Stimulated activated CD8-positive, alpha-beta memory T cell treated with anti-CD3 and anti-CD28 coated beads, Interleukin-15, amount 100 ng/mL, for 24 hours (primary cell): ENCODE results near the gene HOXB4.

Source experiments
- DNase-seq: peaks from one replicate; pipeline ENCODE4 v3.0.0-alpha.2; 2020; ENCODE audit warnings: low read depth

HOXB4 gene

DNA sequence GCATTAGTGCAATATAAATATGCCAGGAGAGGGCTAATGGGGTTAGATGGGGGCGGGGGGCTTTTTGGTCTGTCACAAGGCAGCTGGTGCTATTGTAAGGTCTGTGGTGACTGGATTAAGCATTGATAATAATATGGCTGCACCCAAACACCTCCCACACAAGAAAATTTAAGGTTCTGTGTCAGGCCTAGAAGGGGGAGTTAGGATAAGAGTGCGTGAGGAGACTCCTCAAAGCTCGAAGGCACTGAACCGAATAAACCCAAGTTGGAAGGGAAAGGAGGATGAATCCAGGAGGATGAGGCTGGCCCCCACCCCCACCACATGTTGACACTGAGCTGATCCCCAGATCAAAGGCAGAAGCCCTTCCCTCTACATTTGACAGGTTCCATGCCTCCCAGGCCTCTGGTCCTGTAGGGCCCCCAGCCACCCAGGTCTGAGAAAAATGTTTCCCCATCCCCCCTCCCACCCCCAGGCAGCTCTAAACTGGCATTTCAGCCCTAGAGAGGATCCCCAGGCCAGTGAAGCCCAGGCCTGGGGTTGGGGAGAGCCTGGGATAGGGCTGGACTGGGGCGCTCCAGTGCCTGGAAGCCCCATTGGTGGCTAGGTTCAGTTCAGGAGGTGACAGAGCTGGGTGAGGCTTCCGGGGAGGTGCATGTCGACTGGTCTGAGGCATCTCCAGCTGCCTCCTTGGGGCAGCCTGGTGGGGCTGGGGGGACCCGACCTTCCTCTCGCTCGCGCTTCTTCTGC is 49.0 kb downstream of the HOXB4 start:
- no peak for DNase-seq

GRCh38 chr17:48528153-48528935 is 49.8 kb downstream of the HOXB4 start:
- no peak for DNase-seq

DNA sequence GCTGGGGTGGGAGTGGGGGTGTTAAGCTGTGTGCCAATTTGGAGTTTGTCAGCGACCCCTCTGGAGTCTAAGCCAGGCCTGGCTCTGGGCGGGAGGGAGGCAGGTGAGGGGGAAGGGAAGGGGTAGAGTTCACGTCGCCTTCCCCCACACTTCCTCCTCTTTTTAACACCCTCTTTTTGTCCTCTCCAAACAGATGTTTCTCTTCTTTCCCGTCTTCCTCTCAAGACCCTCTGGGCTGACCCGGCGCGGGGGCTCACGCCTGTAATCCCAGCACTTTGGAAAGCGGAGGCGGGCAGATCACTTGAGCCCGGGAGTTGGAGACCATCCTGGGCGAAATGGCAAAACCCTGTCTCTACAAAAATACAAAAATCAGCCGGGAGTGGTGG is 50.6 kb downstream of the HOXB4 start:
- no peak for DNase-seq

GRCh38 chr17:48526608-48527546 is 51.3 kb downstream of the HOXB4 start:
- DNase-seq: no peak
